Measurements from ENCODE around the gene LGALS3.
A peak's percentile ranks its signal among the peaks of the same experiment; 100 is the strongest.

LGALS3 gene

GRCh38 chr14:55115460-55115859, 13.6 kb upstream of the LGALS3 start:
- no peak for DNase-seq

- no peak for DNase-seq
Measured at GRCh38 chr14:55115861-55116245, 13.2 kb upstream of the LGALS3 start.

GRCh38 chr14:55116246-55117030, 12.6 kb upstream of the LGALS3 start:
- DNase-seq, result no peak

GRCh38 chr14:55117803-55118441, 11.1 kb upstream of the LGALS3 start:
- peak in 1 of 2 donors; percentile 46 for DNase-seq

- no peak for DNase-seq
Measured at GRCh38 chr14:55118761-55119160, 10.3 kb upstream of the LGALS3 start.

GRCh38 chr14:55120571-55121495, 8.2 kb upstream of the LGALS3 start:
- no peak for DNase-seq

GRCh38 chr14:55121628-55122439, 7.2 kb upstream of the LGALS3 start:
- no peak for DNase-seq

GRCh38 chr14:55122440-55122986, 6.5 kb upstream of the LGALS3 start:
- DNase-seq, result no peak

- DNase-seq, result no peak
Measured at GRCh38 chr14:55123101-55123500, 6.0 kb upstream of the LGALS3 start.

- DNase-seq, result no peak
Measured at GRCh38 chr14:55123852-55124639, 5.0 kb upstream of the LGALS3 start.

- no peak for DNase-seq
Measured at GRCh38 chr14:55124774-55125386, 4.2 kb upstream of the LGALS3 start.

GRCh38 chr14:55125403-55125802, 3.6 kb upstream of the LGALS3 start:
- DNase-seq, result peak; percentile 25 to 62

- no peak for DNase-seq
Measured at GRCh38 chr14:55126034-55126433, 3.0 kb upstream of the LGALS3 start.

- DNase-seq, result no peak
Measured at GRCh38 chr14:55126932-55127459, 2.1 kb upstream of the LGALS3 start.

- no peak for DNase-seq
Measured at GRCh38 chr14:55127460-55127951, 1.5 kb upstream of the LGALS3 start.

- DNase-seq, result no peak
Measured at GRCh38 chr14:55128386-55129085, 516 bp upstream of the LGALS3 start.

GRCh38 chr14:55129428-55130195, 560 bp downstream of the LGALS3 start:
- DNase-seq, result peak; percentile 47 to 59

- DNase-seq, result no peak
Measured at GRCh38 chr14:55130196-55130550, 1.1 kb downstream of the LGALS3 start.

Measured in CD4-positive, alpha-beta T cell treated with Interleukin-1 beta for 1 hour (primary cell).